K562 (cell line): ENCODE results near the gene CYFIP2. TPM values are rescaled to one million over a fixed set of nuclear protein-coding genes. Genes with fewer than 3 reads are reported as not detected.

ENCODE experiments used
- ATAC-seq: fragments of 200-7000 bp; cut with Tn5 transposase; 3 replicates; pipeline ENCODE4 v1.9.1; 2020; ENCODE audit warnings: moderate library complexity
- BruUV-seq: library from RNA; stranded (reverse); fragments of 400-500 nt; replicated peaks from 2 replicates; lab custom pipeline; 2021; lab: Mats Ljungman, UMichigan
- CTCF ChIA-PET: fragments of 300-600 bp; formaldehyde crosslinking; extraction: SDS; loops from one replicate; lab custom pipeline; 2021; ENCODE audit warnings: low intra/inter-chr PET ratio; lab: Yijun Ruan, JAX
- POLR2A ChIA-PET: fragments of 300-600, 350-650 bp; sonication (Branson Sonifier 250); formaldehyde crosslinking; extraction: SDS; loops from one replicate; lab custom pipeline; 2021; ENCODE audit warnings: antibody characterized with exemption, inconsistent platforms; lab: Yijun Ruan, JAX
- DNase-seq, 4 experiments: peaks; one replicate each; pipeline versions ENCODE4 v3.0.0 to v3.0.0-alpha.2; 2011 to 2018; ENCODE audit warnings: low spot score in 3 of 4, mixed read lengths in 3 of 4; ENCODE audit errors: extremely low read depth in 1 of 4
- FAIRE-seq: peaks from 2 replicates; lab custom pipeline; 2011; peaks lifted over from hg19 to GRCh38; lab: Jason Lieb, UNC
- H2AFZ ChIP-seq: 2 replicates; pipeline ENCODE4 v1.6.0; 2011; ENCODE audit warnings: low read depth, low read length, control low read depth, inconsistent platforms
- H3K27ac ChIP-seq: fragments of 200-600 bp; 3 replicates; pipeline ENCODE4 v1.8.0; 2011; ENCODE audit warnings: low read depth, mild to moderate bottlenecking, control low read depth, inconsistent platforms, low read length, moderate library complexity, mixed read lengths; ENCODE audit errors: extremely low read depth
- H3K27me3 ChIP-seq, 2 experiments: fragments of 300-600 bp in 1 of 2; 2 replicates in 1 of 2; 3 replicates in 1 of 2; pipeline versions ENCODE4 v1.6.0 to v1.8.0; 2011; ENCODE audit warnings: inconsistent platforms in 2 of 2, low read length in 2 of 2, mild to moderate bottlenecking in 1 of 2, mixed read lengths in 1 of 2, moderate library complexity in 1 of 2; ENCODE audit not compliant: control insufficient read depth in 2 of 2, insufficient read depth in 2 of 2
- H3K36me3 ChIP-seq: fragments of 300-600 bp; 3 replicates; pipeline ENCODE4 v1.8.0; 2011; ENCODE audit warnings: mild to moderate bottlenecking, low read length, inconsistent platforms; ENCODE audit not compliant: control insufficient read depth, insufficient read depth
- H3K4me1 ChIP-seq, 2 experiments: fragments of 200-600 bp in 1 of 2; replicated peaks in 1 of 2; 2 replicates in 1 of 2; 3 replicates in 1 of 2; pipeline versions ENCODE4 v1.5.1 to v1.8.0; 2011; ENCODE audit warnings: inconsistent platforms in 2 of 2, low read length in 2 of 2, mild to moderate bottlenecking in 1 of 2, mixed read lengths in 1 of 2, moderate library complexity in 1 of 2; ENCODE audit not compliant: control insufficient read depth in 2 of 2, insufficient read depth in 2 of 2
- H3K4me2 ChIP-seq: 2 replicates; pipeline ENCODE4 v1.6.1; 2011; ENCODE audit warnings: low read length, control low read depth, inconsistent platforms, mixed read lengths; ENCODE audit not compliant: insufficient read depth
- H3K4me3 ChIP-seq: fragments of 200-600 bp; sonication (generic), shearing (Covaris generic); 2 replicates; pipeline ENCODE4 v1.5.1; 2016; ENCODE audit warnings: control low read depth, inconsistent platforms
- H3K79me2 ChIP-seq: fragments of 200-600 bp; 3 replicates; pipeline ENCODE4 v1.8.0; 2011; ENCODE audit warnings: low read length, inconsistent platforms; ENCODE audit not compliant: control insufficient read depth, insufficient read depth
- H3K9ac ChIP-seq, 2 experiments: 2 replicates each; pipeline versions ENCODE4 v1.6.0 to v1.6.1; 2011; ENCODE audit warnings: low read depth in 2 of 2, low read length in 2 of 2, control low read depth in 1 of 2, inconsistent platforms in 1 of 2, mild to moderate bottlenecking in 1 of 2, mixed read lengths in 1 of 2; ENCODE audit not compliant: insufficient read depth in 1 of 2
- H3K9me1 ChIP-seq: one replicate; pipeline ENCODE4 v1.6.0; 2011; ENCODE audit warnings: inconsistent platforms, mild to moderate bottlenecking, low read length, moderate library complexity; ENCODE audit not compliant: control insufficient read depth, insufficient read depth
- H3K9me3 ChIP-seq: replicated peaks from 2 replicates; pipeline ENCODE4 v1.5.1; 2011; ENCODE audit warnings: low read depth, low read length, inconsistent platforms; ENCODE audit not compliant: control insufficient read depth, insufficient read depth
- H4K20me1 ChIP-seq: replicated peaks from 2 replicates; pipeline ENCODE4 v1.6.1; 2011; ENCODE audit warnings: low read length, inconsistent platforms, mixed read lengths; ENCODE audit not compliant: control insufficient read depth, insufficient read depth
- BRD4 ChIP-seq: fragments of 200-600 bp; sonication (generic); IDR thresholded peaks from 2 replicates; pipeline ENCODE4 v1.6.1; 2017; ENCODE audit warnings: inconsistent platforms
- CBX3 ChIP-seq, 2 experiments: IDR thresholded peaks; 1 replicate in 1 of 2; 2 replicates in 1 of 2; pipeline ENCODE4 v1.6.1; 2012; ENCODE audit warnings: inconsistent platforms in 2 of 2, low read length in 2 of 2, borderline replicate concordance in 1 of 2, control low read depth in 1 of 2
- E2F6 ChIP-seq, 2 experiments: IDR thresholded peaks; 2 replicates each; pipeline ENCODE4 v1.6.1; 2011; ENCODE audit warnings: borderline replicate concordance in 1 of 2, control low read depth in 1 of 2, low read depth in 1 of 2, low read length in 1 of 2, mild to moderate bottlenecking in 1 of 2, mixed read lengths in 1 of 2, moderate library complexity in 1 of 2; ENCODE audit not compliant: insufficient read depth in 1 of 2, insufficient read length in 1 of 2, poor library complexity in 1 of 2, severe bottlenecking in 1 of 2; ENCODE audit errors: extremely low read depth in 1 of 2
- ELF1 ChIP-seq: fragments of 200-800 bp; sonication (Bioruptor generic); IDR thresholded peaks from 2 replicates; pipeline ENCODE4 v1.6.1; 2016; ENCODE audit warnings: missing genetic modification characterization, missing compliant biosample characterization
- MNT ChIP-seq, 2 experiments: fragments of 450-650 bp; conservative IDR thresholded peaks; 2 replicates each; pipeline ENCODE4 v1.6.1; 2017; ENCODE audit warnings: mild to moderate bottlenecking in 2 of 2, moderate library complexity in 2 of 2
- PATZ1 ChIP-seq: fragments of 250-450 bp; sonication (Bioruptor Pico); IDR thresholded peaks from 2 replicates; pipeline ENCODE4 v1.5.0; 2020; ENCODE audit warnings: mild to moderate bottlenecking, borderline replicate concordance
- RBM22 ChIP-seq: fragments of 200-400 bp; formaldehyde crosslinking; IDR thresholded peaks from 2 replicates; pipeline ENCODE4 v1.6.1; 2018; ENCODE audit warnings: low read length, low read depth; ENCODE audit not compliant: poor library complexity, severe bottlenecking
- RNF2 ChIP-seq: sonication (generic); IDR thresholded peaks from 2 replicates; pipeline ENCODE4 v1.6.1; 2016
- SPI1 ChIP-seq: IDR thresholded peaks from 2 replicates; pipeline ENCODE4 v1.6.1; 2011; ENCODE audit warnings: low read depth, low read length, control low read depth, borderline replicate concordance
- USF1 ChIP-seq: sonication (generic); formaldehyde crosslinking; IDR thresholded peaks from 2 replicates; pipeline ENCODE4 v1.9.0; 2022; ENCODE audit warnings: mild to moderate bottlenecking, missing genetic modification reagents
- USF2 ChIP-seq: sonication (generic); formaldehyde crosslinking; IDR thresholded peaks from 2 replicates; pipeline ENCODE4 v1.5.0; 2020; ENCODE audit warnings: missing genetic modification reagents
- ZC3H11A ChIP-seq: IDR thresholded peaks from 2 replicates; pipeline ENCODE4 v1.6.1; 2012; ENCODE audit warnings: low read depth, low read length, improper control_type of control experiment
- ZNF146 ChIP-seq: IDR thresholded peaks from one replicate; pipeline ENCODE4 v1.6.1; 2018; ENCODE audit warnings: missing compliant biosample characterization; ENCODE audit not compliant: unreplicated experiment
- ZNF3 ChIP-seq: fragments of 250-450 bp; sonication (Bioruptor Pico); IDR thresholded peaks from 2 replicates; pipeline ENCODE4 v1.5.0; 2021; ENCODE audit warnings: mild to moderate bottlenecking, moderate library complexity
- WGBS: fragments of 100-300 bp; shearing (Covaris generic); methylation state at CpG from one replicate; pipeline ENCODE4 v1.1.6; 2016; ENCODE audit warnings: low coverage, mixed read lengths; ENCODE audit not compliant: insufficient coverage; ENCODE audit errors: missing lambda C conversion rate; 5-methylcytosine and 5-hydroxymethylcytosine counted together
- in situ Hi-C: fragments of 300-500 bp; cut with MboI; formaldehyde crosslinking; loops from 4 replicates; pipeline ENCODE4 v1.15.0; 2018; ENCODE audit warnings: inconsistent platforms, mixed read lengths
- intact Hi-C: fragments of 100-400 bp; cut with micrococcal nuclease; formaldehyde crosslinking; loops from 2 replicates; pipeline ENCODE4 v1.14.2; 2022
- polyA plus RNA-seq, 8 experiments: library from polyadenylated mRNA; depleted of rRNA in 4 of 8; stranded (reverse) in 5 of 8; unstranded in 3 of 8; fragments of >200 nt; fragmentation: Nextera tagmentation in 2 of 8; fragmentation: Illumina TruSeq in 1 of 8; extraction: Ambion mirVana in 2 of 8; extraction: Trizol in 1 of 8; gene quantifications; 2 replicates each; pipeline versions ENCODE4 v1.2.1 to v1.2.3, GENCODE V29; 2011 to 2014; ENCODE audit warnings: inconsistent platforms in 1 of 8, missing spikeins in 1 of 8
- total RNA-seq, 7 experiments: library from RNA; depleted of rRNA in 6 of 7; stranded (reverse); fragments of >200 nt in 6 of 7; fragmentation: Illumina TruSeq in 2 of 7; extraction: Trizol in 2 of 7; gene quantifications; 2 replicates each; pipeline versions ENCODE4 v1.2.1 to v1.2.3, GENCODE V29; 2011 to 2021; ENCODE audit warnings: low replicate concordance in 1 of 7

Gene CYFIP2
- total and polyA plus RNA-seq, 9 of the 15 experiments (the other 6 are each of a cell fraction or from before 2014, with no cell fraction given): 0.76 to 2.9 (median 1.4) TPM; not detected in 1

GRCh38 chr5:157290981-157291711, 25.2 kb downstream of the CYFIP2 start:
- intact Hi-C loops (no loop called here), in situ Hi-C loops (no loop called here)
- H4K20me1 ChIP-seq: no peaks in the 10 kb centered on the region
- no TSS peak for BruUV-seq
- H3K4me1 ChIP-seq: no peaks in the 10 kb centered on the region; a peak in 1 of 5 replicates
- no peak for FAIRE-seq
- H3K27ac ChIP-seq: no peak overlapping the region
- 4% methylated on average over 10 of the region's 10 CpGs for WGBS
- no peak overlapping the region for H3K4me2 ChIP-seq
- H3K36me3 ChIP-seq: no peaks in the 10 kb centered on the region
- H2AFZ ChIP-seq: no peak overlapping the region
- ChIA-PET POLR2A (no interaction called here), CTCF (no interaction called here)
- ATAC-seq: 0 out of 3 replicates have a peak, but pooled peaks have one; percentile 28
- no peak overlapping the region for H3K4me3 ChIP-seq
- H3K9me3 ChIP-seq: no peaks in the 10 kb centered on the region
- no peaks in the 10 kb centered on the region for H3K9me1 ChIP-seq
- peaks cover 2 to 14% of the 10 kb centered on the region in 2 experiments; a peak in 2 of 5 replicates for H3K27me3 ChIP-seq
- no peak overlapping the region for H3K9ac ChIP-seq
- no peaks in the 10 kb centered on the region for H3K79me2 ChIP-seq
- no peak for DNase-seq
- TF ChIP-seq PATZ1 (CRISPR knock-in tag) (no peak), RNF2 (0 out of 2 replicates have a peak, but pooled peaks have one; percentile 44), MNT (conservative IDR thresholded peaks at IDR 0.05) (0 out of 4 replicates have a peak, but pooled peaks of 1 of the 2 experiments have one; percentile 25), ZNF146 (CRISPR knock-in tag) (no peak), CBX3 (IDR thresholded peaks at IDR 0.05; ENCODE audit: borderline replicate concordance in 1 of 2, low read length in 2 of 2) (no peak), BRD4 (no peak), ELF1 (tag) (0 out of 2 replicates have a peak, but pooled peaks have one; percentile 21), ZNF3 (CRISPR knock-in tag) (no peak), ZC3H11A (no peak), USF2 (CRISPR knock-in tag) (peak; percentile 34), E2F6 (IDR thresholded peaks at IDR 0.05; ENCODE audit: borderline replicate concordance in 1 of 2, extremely low read depth in 1 of 2, insufficient read depth in 1 of 2, insufficient read length in 1 of 2, low read depth in 1 of 2, low read length in 1 of 2, poor library complexity in 1 of 2, severe bottlenecking in 1 of 2) (peak; percentile 47 to 53), SPI1 (peak; percentile 95), RBM22 (no peak), USF1 (peak; percentile 52)
